Smooth muscle cell (in vitro differentiated cells): ENCODE results near the gene FAM53A. TPM values are rescaled to one million over a fixed set of nuclear protein-coding genes. Genes with fewer than 3 reads are reported as not detected.

Experiments
- DNase-seq: peaks from one replicate; lab custom pipeline; 2025; ENCODE audit not compliant: unreplicated experiment; lab: John Stamatoyannopoulos, UW
- H2AFZ ChIP-seq: fragments of 200-600 bp; sonication (generic); 2 replicates; pipeline ENCODE4 v1.6.0; 2016; ENCODE audit warnings: antibody characterized with exemption, low read depth, mild to moderate bottlenecking
- H3F3A ChIP-seq: fragments of 200-600 bp; sonication (generic); 2 replicates; pipeline ENCODE4 v1.6.0; 2017; ENCODE audit warnings: antibody characterized with exemption, low read depth
- H3K27ac ChIP-seq: fragments of 200-600 bp; sonication (generic); 2 replicates; pipeline ENCODE4 v1.5.1; 2016; ENCODE audit warnings: low read depth, mild to moderate bottlenecking
- H3K27me3 ChIP-seq: fragments of 200-600 bp; sonication (generic); 2 replicates; pipeline ENCODE4 v1.6.1; 2016; ENCODE audit warnings: low read depth, mild to moderate bottlenecking
- H3K36me3 ChIP-seq: fragments of 200-600 bp; sonication (generic); 2 replicates; pipeline ENCODE4 v1.5.1; 2016; ENCODE audit warnings: low read depth
- H3K4me1 ChIP-seq: fragments of 200-600 bp; sonication (generic); 2 replicates; pipeline ENCODE4 v1.5.1; 2016; ENCODE audit warnings: low read depth
- H3K4me2 ChIP-seq: fragments of 200-600 bp; sonication (generic); 2 replicates; pipeline ENCODE4 v1.6.0; 2016; ENCODE audit warnings: mild to moderate bottlenecking
- H3K4me3 ChIP-seq: fragments of 200-600 bp; sonication (generic); 2 replicates; pipeline ENCODE4 v1.5.1; 2016; ENCODE audit warnings: mild to moderate bottlenecking
- H3K79me2 ChIP-seq: fragments of 200-600 bp; sonication (generic); 2 replicates; pipeline ENCODE4 v1.6.0; 2016; ENCODE audit warnings: low read depth, mild to moderate bottlenecking
- H3K9ac ChIP-seq: fragments of 200-600 bp; sonication (generic); 2 replicates; pipeline ENCODE4 v1.6.0; 2016; ENCODE audit warnings: low read depth
- H3K9me3 ChIP-seq: fragments of 200-600 bp; sonication (generic); replicated peaks from 2 replicates; pipeline ENCODE4 v1.5.1; 2016; ENCODE audit warnings: low read depth
- H4K20me1 ChIP-seq: fragments of 200-600 bp; sonication (generic); 2 replicates; pipeline ENCODE4 v1.6.0; 2016; ENCODE audit warnings: low read depth
- CTCF ChIP-seq: fragments of 200-600 bp; sonication (generic); IDR thresholded peaks from 2 replicates; pipeline ENCODE4 v1.5.1; 2017; ENCODE audit warnings: borderline replicate concordance, mild to moderate bottlenecking, antibody characterized with exemption; ENCODE audit not compliant: insufficient read depth, poor library complexity, severe bottlenecking
- whole genome bisulfite sequencing: methylation state at CpG from one replicate; pipeline ENCODE4 v1.1.7; 2016; ENCODE audit warnings: low lambda C conversion rate; 5-methylcytosine and 5-hydroxymethylcytosine counted together
- polyA plus RNA-seq: library from polyadenylated mRNA; unstranded; fragments of >200 nt; fragmentation: Nextera tagmentation; extraction: Ambion mirVana; gene quantifications from 2 replicates; pipeline ENCODE4 v1.2.1, GENCODE V29; 2016
- small RNA-seq: library from RNA; depleted of rRNA; stranded (forward); fragments of <200 nt; gene quantifications from one replicate; pipeline ENCODE3, GENCODE V24; 2014
- total RNA-seq: library from RNA; depleted of rRNA; stranded (reverse); fragments of >200 nt; gene quantifications from 2 replicates; pipeline ENCODE4 v1.2.3, GENCODE V29; 2014

Gene FAM53A
- total and polyA plus RNA-seq, 2 experiments from 2014 or later, result 0.70 TPM; not detected in 1

- no peaks in the 10 kb centered on the region for H3F3A ChIP-seq
- no peaks in the 10 kb centered on the region for H3K4me1 ChIP-seq
- no peaks in the 10 kb centered on the region for H3K27me3 ChIP-seq
- H3K9me3 ChIP-seq, result no peaks in the 10 kb centered on the region
- 79% methylated on average over 4 of the region's 4 CpGs for WGBS
- no peak overlapping the region for H2AFZ ChIP-seq
- no peak overlapping the region for H3K4me3 ChIP-seq
- no peak overlapping the region for H3K4me2 ChIP-seq
- DNase-seq, result no peak
- H3K27ac ChIP-seq, result no peak overlapping the region
- no peaks in the 10 kb centered on the region for H3K36me3 ChIP-seq
- no peaks in the 10 kb centered on the region for H4K20me1 ChIP-seq
- no peaks in the 10 kb centered on the region for H3K79me2 ChIP-seq
- no peak for TF ChIP-seq CTCF
- H3K9ac ChIP-seq, result no peak overlapping the region
These were observed 93.9 kb downstream of the FAM53A start for GRCh38 chr4:1590244-1590643.

Small RNA genes within 50 kb of the gene (small RNA-seq; reads per million reads assigned to genes)
- not detected for gene RF00019

Other genes starting within 250 kb of the FAM53A start
- 57.1 and 63.9 TPM in 2 replicates for gene SLBP, start 28.0 kb upstream of the FAM53A start, total RNA-seq
- 55.4 and 57.3 TPM in 2 replicates for gene SLBP, start 28.0 kb upstream of the FAM53A start, polyA plus RNA-seq
- 29.9 and 30.4 TPM in 2 replicates for gene TMEM129, start 37.0 kb upstream of the FAM53A start, total RNA-seq
- 49.0 and 50.5 TPM in 2 replicates for gene TMEM129, start 37.0 kb upstream of the FAM53A start, polyA plus RNA-seq
- gene TACC3, start 37.2 kb upstream of the FAM53A start, total RNA-seq, result 4.0 and 19.4 TPM in 2 replicates
- gene TACC3, start 37.2 kb upstream of the FAM53A start, polyA plus RNA-seq, result 12.5 and 14.7 TPM in 2 replicates
- gene FGFR3, start 109.0 kb upstream of the FAM53A start, total RNA-seq, result 6.4 and 6.6 TPM in 2 replicates
- 13.6 and 15.1 TPM in 2 replicates for gene FGFR3, start 109.0 kb upstream of the FAM53A start, polyA plus RNA-seq
- 17.1 and 17.4 TPM in 2 replicates for gene LETM1, start 171.8 kb upstream of the FAM53A start, total RNA-seq
- 15.3 and 16.2 TPM in 2 replicates for gene LETM1, start 171.8 kb upstream of the FAM53A start, polyA plus RNA-seq
- 15.0 and 15.9 TPM in 2 replicates for gene NSD2, start 187.1 kb upstream of the FAM53A start, total RNA-seq
- gene NSD2, start 187.1 kb upstream of the FAM53A start, polyA plus RNA-seq, result 13.0 and 19.9 TPM in 2 replicates